Measurements from ENCODE around the gene TAOK2. TPM values are rescaled to one million over a fixed set of nuclear protein-coding genes. Genes with fewer than 3 reads are reported as not detected.

TAOK2 gene
- total RNA-seq (10 to 100 TPM; 13.5 to 26.1 (median 16.1) TPM), polyA plus RNA-seq (10 to 100 TPM; 28.7 to 41.1 TPM)

DNA sequence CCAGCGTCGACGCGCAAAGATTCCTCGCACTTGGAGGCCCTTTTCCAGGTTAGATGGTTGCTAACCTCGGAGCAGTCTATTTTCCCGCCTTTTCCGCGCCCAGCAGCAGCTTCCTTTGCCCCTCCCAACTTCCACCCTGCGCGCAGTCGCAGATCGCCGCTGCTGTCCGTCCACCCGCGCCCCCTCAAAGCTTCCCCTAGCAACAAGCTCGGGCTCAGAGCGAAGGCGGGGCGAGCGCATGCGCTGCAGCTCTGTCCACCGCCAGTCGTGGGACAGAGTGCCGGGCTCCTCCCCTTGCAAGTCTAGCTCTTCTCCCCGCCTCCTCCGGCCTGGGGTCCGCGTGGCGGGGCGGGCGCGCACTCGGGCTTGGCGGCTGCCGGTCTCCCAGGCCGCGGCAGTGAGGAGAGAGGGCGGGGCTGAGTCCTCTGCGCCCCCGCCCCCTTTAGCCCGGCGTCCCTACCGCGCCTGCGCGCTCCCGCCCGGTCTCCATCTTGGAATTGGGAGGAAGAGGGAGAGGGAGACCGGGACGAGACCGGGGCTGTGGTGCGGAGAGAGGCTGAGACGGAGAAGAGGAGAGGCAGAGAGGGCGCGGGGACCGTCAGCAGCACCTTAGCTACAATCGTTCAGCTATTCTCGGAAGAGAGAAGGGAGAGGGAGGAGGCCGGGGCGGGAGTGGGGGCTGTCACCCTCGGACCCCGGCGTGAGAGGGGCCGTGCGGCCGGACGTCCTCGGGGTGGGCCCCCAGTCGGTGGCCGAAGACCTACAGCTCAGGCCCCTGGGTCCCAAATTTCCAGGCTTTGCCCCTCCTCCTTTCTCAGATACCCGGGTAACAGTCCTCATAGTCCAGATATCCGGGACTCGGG lies at the start of gene TAOK2:
TSS of gene TAOK2 (plus strand) at position 485 of the 863 bp plus-strand sequence. CDS start 3,905 bp downstream, outside the sequence.
- H3K36me3 ChIP-seq = peaks cover 0 to 5% (median 4%) of the 10 kb centered on the region in 3 donors
- no peaks in the 10 kb centered on the region for H3K27me3 ChIP-seq
- peak within 1 kb of the TSS; percentile 73 to 93 (median 90) for H3K4me3 ChIP-seq
- 1 to 3% methylated on average over 61 to 75 of the region's 75 CpGs for WGBS, 2 donors
- FAIRE-seq (no peak), ATAC-seq (peak; percentile 95 to 99 (median 98)), DNase-seq (peak; percentile 99 to 100 (median 99))
- H3K9me3 ChIP-seq = no peaks in the 10 kb centered on the region
- peaks cover 0 to 17% (median 9%) of the 10 kb centered on the region in 3 donors for H3K4me1 ChIP-seq
- H3K27ac ChIP-seq = peak within 1 kb of the TSS in 3 of 4 donors; percentile 56 to 71 (median 66)
- TF ChIP-seq, protein P1, sequence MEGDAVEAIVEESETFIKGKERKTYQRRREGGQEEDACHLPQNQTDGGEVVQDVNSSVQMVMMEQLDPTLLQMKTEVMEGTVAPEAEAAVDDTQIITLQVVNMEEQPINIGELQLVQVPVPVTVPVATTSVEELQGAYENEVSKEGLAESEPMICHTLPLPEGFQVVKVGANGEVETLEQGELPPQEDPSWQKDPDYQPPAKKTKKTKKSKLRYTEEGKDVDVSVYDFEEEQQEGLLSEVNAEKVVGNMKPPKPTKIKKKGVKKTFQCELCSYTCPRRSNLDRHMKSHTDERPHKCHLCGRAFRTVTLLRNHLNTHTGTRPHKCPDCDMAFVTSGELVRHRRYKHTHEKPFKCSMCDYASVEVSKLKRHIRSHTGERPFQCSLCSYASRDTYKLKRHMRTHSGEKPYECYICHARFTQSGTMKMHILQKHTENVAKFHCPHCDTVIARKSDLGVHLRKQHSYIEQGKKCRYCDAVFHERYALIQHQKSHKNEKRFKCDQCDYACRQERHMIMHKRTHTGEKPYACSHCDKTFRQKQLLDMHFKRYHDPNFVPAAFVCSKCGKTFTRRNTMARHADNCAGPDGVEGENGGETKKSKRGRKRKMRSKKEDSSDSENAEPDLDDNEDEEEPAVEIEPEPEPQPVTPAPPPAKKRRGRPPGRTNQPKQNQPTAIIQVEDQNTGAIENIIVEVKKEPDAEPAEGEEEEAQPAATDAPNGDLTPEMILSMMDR (IDR thresholded peaks at IDR 0.05) = no peak
- intact Hi-C loops (cut with DNase I) = no loop called here

DNA sequence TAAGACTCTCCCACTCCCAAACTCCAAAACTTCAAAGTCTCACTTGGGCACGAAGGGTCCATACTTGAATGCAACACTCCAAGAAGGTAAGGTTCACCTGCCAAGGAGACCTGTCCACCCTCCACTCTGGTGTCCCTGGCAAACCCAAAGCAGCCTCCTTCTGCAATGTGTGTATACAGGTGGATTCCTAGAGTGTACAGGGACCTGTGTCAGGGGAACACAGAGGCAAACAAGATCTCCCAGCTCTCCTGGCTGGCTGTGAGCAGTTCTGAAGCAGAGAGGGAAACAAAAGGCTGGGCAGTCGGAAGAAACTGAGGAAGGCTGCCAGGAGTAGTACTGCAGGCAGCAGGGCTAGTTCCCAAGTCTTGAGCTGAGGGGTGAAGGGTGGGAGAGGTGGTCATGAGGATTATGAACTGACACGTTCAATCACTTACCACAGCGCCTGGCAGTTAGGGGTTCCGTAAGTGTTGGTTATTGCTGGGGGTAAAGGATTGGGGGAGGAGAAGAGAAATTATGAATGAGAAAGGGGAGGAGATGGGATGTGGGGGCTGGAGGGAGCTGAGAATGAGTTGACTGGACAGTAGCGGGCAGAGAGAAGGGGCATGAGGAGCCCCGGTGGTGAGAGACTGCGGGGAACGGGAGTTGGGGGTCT lies 48.4 kb upstream of the TAOK2 start:
- Histone ChIP-seq H3K27ac (no peak overlapping the region), H3K4me1 (peaks cover 0 to 16% (median 13%) of the 10 kb centered on the region in 3 donors), H3K27me3 (no peaks in the 10 kb centered on the region), H3K36me3 (peaks cover 0 to 10% (median 0%) of the 10 kb centered on the region in 3 donors), H3K4me3 (peak overlapping the region; percentile 92 to 100 (median 100)), H3K9me3 (no peaks in the 10 kb centered on the region)
- FAIRE-seq (no peak), DNase-seq (no peak), ATAC-seq (no peak)
- TF ChIP-seq, protein P1 (IDR thresholded peaks at IDR 0.05) = no peak
- WGBS, 2 donors = 5 to 6% methylated on average over 9 of the region's 9 CpGs
- intact Hi-C loops (cut with DNase I) = loop anchor here in 1 of 3 donors (5.0 kb wide), 1 partner anchor 37 kb away; the partner anchor contains the start of gene TMEM219

DNA sequence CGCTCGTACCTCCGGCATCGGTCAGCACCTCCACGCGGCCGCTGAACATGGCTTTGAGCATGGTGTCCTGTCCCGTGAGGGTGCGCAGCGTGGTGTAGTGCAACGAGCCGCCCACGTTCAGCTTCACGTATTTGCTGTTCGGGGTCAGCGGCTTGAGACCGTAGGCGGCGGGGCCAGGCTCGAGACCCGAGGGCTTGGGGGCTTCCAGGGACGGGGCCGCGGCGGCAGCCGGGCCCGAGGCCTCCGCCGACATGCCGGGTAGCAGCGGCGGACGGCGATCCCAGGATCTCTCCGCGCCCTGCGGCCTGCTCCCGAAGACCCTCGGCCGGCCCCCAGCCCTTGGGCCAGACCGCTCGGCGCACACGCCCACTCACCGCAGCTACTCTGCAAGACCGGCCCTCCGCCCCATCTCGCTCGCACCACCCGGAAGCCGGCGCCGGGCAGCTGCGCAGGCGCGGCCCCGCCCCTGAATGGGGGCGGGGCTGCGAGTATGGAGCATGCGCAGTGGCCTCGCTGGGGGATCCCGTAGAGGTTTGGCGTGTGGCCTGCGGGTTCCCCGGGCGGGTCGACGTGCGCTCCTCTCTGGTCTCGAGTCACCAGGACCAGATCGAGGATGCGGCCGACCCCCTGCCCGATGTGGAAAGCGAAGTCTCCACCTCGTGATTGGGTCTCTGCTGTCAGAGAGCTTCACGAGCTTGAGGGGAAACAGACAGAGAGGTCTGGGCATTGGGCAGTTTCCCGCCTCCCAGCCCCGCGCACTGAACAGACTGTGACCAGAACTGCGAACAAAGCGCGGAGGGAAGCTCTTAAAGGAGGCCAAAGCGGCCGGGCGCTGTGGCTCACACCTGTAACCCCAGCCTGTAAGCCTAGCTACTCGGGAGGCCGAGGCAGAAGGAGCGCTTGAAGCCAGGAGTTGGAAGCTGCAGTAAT lies 47.6 kb upstream of the TAOK2 start, which contains the start of gene KCTD13:
TSS of gene KCTD13 (minus strand) at position 446 of the 930 bp plus-strand sequence. CDS start at position 253, 193 bp downstream.
- TF ChIP-seq, protein P1 (IDR thresholded peaks at IDR 0.05) = no peak
- Histone ChIP-seq H3K9me3 (no peaks in the 10 kb centered on the region), H3K27me3 (no peaks in the 10 kb centered on the region), H3K27ac (peak within 1 kb of the TSS; percentile 70 to 90 (median 86)), H3K36me3 (peaks cover 0 to 7% (median 0%) of the 10 kb centered on the region in 3 donors), H3K4me3 (peak within 1 kb of the TSS; percentile 92 to 100 (median 100)), H3K4me1 (peaks cover 0 to 16% (median 13%) of the 10 kb centered on the region in 3 donors)
- intact Hi-C loops (cut with DNase I) = loop anchor here in 1 of 3 donors (5.0 kb wide), 1 partner anchor 36 kb away; the partner anchor contains the start of gene TMEM219
- 0% methylated on average over 68 to 89 of the region's 89 CpGs for WGBS, 2 donors
- no peak for FAIRE-seq
- peak; percentile 95 to 99 (median 96) for ATAC-seq
- peak; percentile 74 to 97 (median 90) for DNase-seq

DNA sequence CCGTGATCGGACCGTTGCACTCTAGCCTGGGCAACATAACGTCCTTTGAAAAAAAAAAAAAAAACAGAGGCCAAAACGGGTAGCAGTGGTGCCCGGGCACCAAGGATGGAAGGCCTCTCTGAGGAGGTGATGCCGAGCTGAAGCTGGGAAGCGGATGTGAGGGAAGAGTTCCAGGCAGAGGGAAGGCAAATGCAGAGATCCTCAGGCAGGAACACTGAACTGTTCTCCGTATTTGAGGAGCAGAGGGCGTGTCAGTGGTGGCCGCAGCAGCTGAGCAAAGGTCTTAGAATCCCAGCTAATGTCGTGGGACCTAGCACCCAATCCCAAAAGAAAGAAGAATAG lies 47.0 kb upstream of the TAOK2 start:
- Histone ChIP-seq H3K4me1 (peaks cover 0 to 16% (median 13%) of the 10 kb centered on the region in 3 donors), H3K36me3 (peaks cover 0 to under 1% (median 0%) of the 10 kb centered on the region in 3 donors), H3K27ac (peak overlapping the region; percentile 70 to 90 (median 86)), H3K9me3 (no peaks in the 10 kb centered on the region), H3K4me3 (peak overlapping the region; percentile 92 to 100 (median 100)), H3K27me3 (no peaks in the 10 kb centered on the region)
- intact Hi-C loops (cut with DNase I) = loop anchor here in 1 of 3 donors (5.0 kb wide), 1 partner anchor 36 kb away; the partner anchor contains the start of gene TMEM219
- TF ChIP-seq, protein P1 (IDR thresholded peaks at IDR 0.05) = no peak
- FAIRE-seq (no peak), ATAC-seq (peak; percentile 54 to 70 (median 64)), DNase-seq (peak in 4 of 6 donors; percentile 35 to 49 (median 45))
- 0 to 1% methylated on average over 12 of the region's 12 CpGs for WGBS, 2 donors

Data from pancreas (tissue), 10 donors.